ENCODE measurements around the gene EPHB2.

The EPHB2 gene

GRCh38 chr1:22677931-22678896, 32.4 kb upstream of the EPHB2 start:
- DNase-seq (ENCODE audit: low read depth), result no peak
- TF ChIP-seq CTCF (IDR thresholded peaks at IDR 0.05; ENCODE audit: low read length, missing control alignments), result no peak
- H3K4me3 ChIP-seq (replicated peaks; ENCODE audit: low read depth, low read length), result no peak overlapping the region

GRCh38 chr1:22680726-22681125, 29.9 kb upstream of the EPHB2 start:
- no peak for TF ChIP-seq CTCF (IDR thresholded peaks at IDR 0.05; ENCODE audit: low read length, missing control alignments)
- no peak overlapping the region for H3K4me3 ChIP-seq (replicated peaks; ENCODE audit: low read depth, low read length)
- DNase-seq (ENCODE audit: low read depth), result no peak

DNA sequence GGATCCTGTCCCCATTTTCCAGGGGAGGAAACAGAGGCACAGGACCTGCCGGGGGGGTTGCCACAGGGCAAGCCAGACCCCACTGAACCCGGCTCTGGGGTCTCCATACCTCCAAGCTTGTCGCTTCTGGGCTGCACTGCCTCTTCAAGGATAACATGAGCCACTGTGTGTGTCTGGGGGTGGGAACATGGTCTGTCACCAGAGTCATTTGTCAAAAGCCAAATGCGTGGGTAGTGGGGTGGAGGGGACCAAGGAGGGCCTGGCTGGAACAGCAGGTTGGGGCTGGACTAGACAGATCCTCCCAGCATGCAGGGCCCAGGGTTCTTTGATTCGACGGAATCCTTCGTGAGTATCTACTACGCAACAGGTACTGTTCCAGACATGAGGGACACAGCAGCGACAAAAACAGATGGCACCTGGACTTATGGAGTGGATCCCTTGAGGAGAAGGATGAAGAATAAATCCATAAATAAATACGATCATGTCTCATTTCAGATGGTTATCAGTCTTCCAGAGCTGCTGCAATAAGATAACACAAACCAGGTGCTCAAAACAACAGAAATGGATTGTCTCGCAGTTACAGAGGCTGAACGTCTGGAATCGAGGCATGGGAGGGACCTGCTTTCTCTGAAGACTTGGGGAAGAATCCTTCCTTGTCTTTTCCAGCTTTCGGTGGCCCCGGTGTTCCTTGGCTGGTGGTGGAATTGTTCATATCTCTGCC, 28.9 kb upstream of the EPHB2 start:
- no peak overlapping the region for H3K4me3 ChIP-seq (replicated peaks; ENCODE audit: low read depth, low read length)
- DNase-seq (ENCODE audit: low read depth), result no peak
- no peak for TF ChIP-seq CTCF (IDR thresholded peaks at IDR 0.05; ENCODE audit: low read length, missing control alignments)

DNA sequence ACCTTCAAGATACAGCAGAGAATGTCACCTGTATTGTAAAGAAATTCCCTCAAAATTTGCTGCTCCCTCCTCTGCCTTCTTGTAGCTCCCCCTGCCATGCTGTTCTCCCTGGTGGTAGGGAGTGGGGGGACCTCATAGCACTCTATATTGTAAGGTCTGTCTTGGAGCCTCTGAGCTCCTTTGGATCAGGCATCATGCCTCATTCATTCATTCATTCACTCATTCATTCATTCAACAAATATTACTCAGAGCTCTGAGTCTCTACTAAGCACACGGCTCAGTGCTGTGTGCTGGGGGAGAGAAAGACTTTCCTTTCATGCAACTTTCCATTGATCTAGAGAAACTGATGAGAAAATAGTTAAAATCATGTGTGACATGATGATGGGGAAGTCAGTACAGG, 27.1 kb upstream of the EPHB2 start:
- no peak for DNase-seq (ENCODE audit: low read depth)
- TF ChIP-seq CTCF (IDR thresholded peaks at IDR 0.05; ENCODE audit: low read length, missing control alignments), result no peak
- H3K4me3 ChIP-seq (replicated peaks; ENCODE audit: low read depth, low read length), result no peak overlapping the region

DNA sequence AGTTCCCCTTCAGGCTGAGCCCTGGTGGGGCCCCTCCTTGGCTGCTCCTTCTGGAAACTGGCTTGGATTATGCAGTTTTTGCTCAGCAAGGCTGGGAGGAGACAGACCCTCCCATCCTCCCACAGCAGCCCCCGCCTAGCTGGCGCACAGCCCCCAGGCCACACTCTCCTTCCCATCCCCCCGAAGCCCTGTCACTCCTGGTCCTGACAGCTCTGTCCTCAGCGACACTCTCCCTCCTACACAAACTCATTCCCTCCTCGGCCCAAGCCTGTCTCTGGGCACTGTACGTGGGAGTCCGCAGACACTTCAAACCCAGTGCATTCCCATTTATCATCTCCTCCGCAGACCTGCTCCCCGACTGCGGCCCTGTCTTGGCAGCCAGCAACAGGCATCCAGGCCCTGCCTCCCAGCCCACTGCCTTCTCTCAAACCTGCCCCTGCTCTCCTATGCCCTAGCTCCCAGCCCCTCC, 25.0 kb upstream of the EPHB2 start:
- no peak for TF ChIP-seq CTCF (IDR thresholded peaks at IDR 0.05; ENCODE audit: low read length, missing control alignments)
- DNase-seq (ENCODE audit: low read depth), result peak; percentile 34
- no peak overlapping the region for H3K4me3 ChIP-seq (replicated peaks; ENCODE audit: low read depth, low read length)

GRCh38 chr1:22687191-22687590, 23.4 kb upstream of the EPHB2 start:
- no peak overlapping the region for H3K4me3 ChIP-seq (replicated peaks; ENCODE audit: low read depth, low read length)
- no peak for DNase-seq (ENCODE audit: low read depth)
- no peak for TF ChIP-seq CTCF (IDR thresholded peaks at IDR 0.05; ENCODE audit: low read length, missing control alignments)

All from fibroblast of pulmonary artery (primary cell).